SHP77 (cell line): ENCODE results near the gene FOXD2.
"Not testable (repeated sequence)": the region's sequence is repeated elsewhere in the genome, so short reads cannot be mapped to it uniquely, and the experiment has no call there.

Source experiments
- DNase-seq, 2 experiments: peaks; one replicate each; lab custom pipeline; 2025; lab: John Stamatoyannopoulos, UW

FOXD2 gene

DNA sequence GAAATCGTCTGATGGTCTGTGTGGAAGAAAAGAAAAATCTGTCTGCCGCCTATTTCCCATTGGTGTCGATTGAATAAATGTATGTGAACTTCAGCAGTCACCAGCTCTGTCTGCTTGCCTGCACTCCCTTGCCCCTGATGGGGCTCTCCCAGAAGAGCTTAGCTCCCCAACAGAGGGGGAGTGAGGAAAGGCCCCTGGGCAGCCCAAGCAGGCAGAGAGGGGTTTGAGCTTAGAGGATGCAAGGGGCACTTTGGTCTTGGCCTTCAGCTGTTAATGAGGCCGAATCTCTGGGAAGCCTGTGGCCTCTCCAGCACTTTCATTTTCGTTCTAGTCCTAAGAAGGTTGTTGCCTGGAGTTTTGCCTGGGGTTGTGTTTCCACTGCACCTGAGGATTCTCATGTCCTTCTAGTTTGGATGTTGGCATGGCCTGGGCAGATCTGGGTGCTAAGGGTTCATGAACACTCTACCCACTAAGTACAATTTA, 2.8 kb downstream of the FOXD2 start:
- no peak for DNase-seq

DNA sequence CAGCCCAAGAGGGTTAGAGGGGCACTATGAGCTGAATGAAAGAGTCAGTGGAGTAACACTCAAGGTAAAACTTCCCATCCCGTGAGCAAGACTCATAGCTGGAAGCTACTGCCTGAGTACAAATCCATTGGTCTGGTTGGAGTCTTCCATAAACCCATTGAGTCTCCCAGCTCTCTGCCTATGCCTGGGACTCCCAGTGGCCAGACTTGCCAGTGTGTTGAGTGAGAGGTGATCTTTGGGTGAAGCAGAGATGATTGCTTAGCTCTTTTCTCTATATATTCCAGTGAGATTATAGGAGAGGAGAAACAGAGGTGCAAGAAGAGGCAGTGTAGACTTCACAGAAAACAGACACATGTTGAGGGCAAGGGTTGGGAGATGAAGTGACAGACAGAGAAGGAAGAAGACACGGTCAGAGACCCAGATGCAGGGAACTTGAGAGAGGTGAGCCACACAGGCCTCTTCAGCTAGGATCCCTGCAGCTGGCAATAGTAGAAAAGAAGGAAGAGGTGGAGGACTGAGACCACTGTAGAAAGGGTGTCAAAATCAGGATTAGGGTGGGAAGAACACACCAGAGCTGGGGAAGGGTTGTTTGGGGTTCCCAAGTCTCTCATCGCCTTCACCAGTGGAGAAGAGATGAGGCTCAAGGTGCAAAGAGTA, 3.7 kb downstream of the FOXD2 start:
- DNase-seq = no peak

DNA sequence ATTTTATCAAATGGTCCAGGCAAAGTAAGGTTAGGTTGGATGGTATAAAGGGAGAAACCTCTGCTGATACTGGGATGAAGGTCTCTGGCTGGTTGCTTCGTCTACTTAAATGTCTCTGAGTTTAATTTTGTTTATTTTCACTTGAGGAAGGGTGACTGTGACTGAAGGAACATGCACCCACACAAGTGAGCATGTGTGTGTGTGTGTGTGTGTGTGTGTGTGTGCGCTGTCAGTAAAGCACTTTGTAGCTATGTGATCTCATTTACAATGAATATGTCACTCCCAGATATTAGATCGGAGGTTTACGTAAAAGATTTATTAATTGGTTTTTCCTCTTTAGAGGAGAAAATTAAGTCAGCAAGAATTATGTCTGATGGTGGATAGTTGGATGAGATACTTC, 4.4 kb downstream of the FOXD2 start:
- no peak for DNase-seq

DNA sequence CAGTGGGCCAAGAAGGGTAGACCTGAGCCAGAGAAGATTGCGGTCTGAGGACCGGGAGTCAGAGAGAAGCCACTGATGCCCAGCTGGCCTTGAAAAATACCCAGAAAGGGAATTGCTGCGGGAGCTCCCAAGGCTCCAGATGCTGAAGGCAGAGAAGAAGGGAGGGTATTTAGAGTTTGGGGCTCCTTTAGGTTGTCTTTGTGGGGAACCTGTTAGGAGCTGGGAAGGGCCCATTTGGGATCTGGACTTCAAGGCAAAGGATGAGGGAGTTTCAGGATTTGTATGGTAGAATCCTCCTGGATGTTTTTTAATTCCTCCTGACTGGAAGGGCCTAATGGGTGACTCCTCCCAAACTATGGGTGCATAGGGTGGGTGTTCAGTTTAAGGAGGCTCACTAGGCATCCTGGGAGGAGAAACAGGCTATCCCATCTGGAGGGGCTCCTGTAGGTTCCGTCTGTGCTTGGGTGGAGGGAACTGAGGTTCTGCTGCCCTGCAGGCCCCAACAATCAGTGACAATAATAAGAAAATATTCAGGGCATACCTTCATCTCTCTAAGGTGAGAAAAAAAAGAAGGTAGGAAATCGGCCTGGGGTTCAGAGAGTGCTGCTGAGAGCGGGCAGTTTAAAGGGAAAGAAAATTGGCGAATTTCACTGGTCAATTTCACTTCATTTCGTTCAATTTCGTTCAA, 5.1 kb downstream of the FOXD2 start:
- DNase-seq = no peak

DNA sequence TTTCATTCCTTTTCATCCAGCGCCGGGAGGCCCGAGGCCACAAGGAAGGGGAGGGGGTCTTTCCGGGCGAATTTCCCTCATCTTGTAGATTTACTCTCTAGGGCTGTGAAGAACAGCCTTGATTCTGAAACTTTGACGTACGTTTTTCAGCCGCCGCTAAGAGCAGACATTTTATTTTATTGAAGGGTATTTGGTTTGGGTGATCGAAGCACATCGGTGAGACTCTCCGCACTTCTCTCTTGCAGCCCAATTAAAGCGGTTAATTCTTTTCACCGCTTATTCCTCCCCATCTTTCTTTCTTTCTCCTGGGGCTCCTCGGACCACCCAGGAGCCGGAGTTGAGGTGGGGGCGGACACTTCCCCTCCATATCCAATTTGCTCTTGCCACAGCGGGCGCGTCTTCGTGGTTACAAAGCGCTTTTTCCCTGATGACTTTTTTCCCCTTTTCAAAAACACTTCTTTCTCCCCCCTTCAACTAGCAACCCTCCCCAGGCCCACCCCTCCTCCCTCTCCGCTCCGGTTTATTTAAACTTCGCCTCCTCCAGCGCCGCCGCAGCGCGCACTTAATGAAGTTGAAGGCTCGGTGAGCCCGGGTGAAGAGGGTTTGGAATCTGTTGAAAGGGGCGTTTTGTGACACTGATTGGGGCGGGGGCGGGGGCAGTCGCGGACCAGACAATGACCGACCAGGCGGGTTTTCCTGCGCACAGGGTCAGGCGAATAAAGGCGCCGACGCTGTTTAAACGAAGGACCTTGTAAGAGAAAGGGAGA, 5.9 kb downstream of the FOXD2 start:
- DNase-seq = no peak

DNA sequence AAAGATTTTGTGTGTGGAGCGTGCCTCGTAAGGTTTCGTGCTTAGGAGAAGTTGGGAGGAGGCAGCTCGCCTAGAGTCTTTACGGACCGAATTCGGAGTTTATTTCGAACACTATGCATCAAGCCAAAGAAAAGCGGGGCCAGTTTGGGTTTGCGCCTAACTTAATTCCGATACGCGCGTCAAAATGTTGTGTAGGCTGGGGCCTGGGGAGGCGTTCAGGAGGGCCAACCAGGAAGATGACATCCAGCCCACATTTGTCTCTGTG, 6.4 kb downstream of the FOXD2 start:
- DNase-seq = no peak

DNA sequence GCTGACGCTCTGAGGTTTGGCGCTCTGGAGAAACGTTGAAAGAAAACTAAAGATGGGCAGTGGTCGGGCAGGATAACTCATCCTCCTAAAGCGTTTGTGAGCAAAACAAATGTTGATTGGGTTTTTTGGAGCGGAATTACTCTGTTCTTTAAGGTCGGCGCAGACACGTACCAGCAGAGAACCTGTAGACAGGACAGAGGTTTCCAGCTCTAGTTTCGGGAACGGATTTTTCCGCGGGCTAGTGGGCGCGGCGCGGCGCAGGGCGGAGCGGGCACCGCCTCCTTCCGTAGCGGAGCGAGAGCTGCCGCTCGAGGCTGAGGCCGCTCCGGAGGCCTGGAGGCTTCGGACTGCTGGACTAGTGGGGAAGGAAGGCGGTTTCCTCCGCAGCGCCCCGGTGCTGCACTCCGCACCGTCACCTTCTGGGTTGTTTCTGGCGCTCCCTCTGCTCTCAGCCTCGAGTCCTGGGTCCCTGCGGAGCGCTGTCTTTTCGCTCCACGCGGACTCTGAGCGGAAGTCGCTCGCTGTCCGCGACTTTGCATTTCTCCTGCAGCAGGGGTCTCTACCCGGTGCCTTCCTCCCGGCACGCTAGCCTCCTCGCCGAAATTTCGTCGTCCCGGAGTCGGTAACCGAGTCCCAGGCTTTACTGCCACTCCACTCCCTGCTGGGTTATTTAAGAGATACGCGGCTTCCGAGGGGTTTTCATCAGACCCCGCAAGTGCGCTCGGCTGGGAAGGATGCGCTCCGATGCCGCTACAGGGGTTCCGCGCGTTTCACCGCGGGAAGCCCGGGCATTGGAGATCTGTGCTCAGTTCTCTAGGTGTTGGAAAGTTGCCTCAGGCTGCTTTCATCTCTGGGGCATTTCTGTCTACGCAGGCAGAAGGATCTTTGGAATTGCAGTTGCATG, 7.0 kb downstream of the FOXD2 start:
- no peak for DNase-seq

DNA sequence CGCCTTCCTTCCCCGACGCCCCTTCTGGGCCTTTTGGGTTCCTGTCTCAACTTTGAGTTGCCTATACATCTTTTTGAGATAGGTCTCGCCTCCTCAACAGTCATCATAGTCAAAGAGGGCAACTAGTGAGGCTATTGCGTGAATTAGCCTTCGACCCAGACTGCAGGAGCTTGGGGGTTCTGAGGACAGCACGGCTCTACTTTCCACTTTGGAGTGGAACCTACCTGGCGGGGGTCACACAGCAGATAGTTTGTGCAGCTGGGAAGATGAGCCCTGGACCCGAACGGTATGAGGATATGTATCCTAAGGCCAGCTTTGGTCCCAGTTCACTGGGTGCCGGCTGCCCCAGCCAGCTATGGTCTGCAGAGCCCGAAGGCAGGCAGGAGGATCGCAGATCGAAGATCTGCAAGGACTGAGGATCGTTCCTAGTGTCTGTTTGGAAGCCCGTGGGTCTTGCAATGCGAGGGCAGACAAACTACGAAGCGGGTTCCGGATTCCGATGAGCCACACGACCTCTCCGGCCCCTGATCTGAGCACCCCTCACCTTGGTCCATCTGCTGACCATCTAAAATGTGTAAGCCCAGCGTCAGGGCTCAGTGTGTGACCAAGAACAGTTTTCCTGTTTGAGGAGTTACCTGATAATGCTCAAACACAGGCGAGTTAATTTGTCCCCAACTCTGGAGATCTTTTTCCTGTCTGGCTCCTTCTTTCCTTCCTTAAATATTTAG, 8.1 kb downstream of the FOXD2 start:
- DNase-seq = no peak

DNA sequence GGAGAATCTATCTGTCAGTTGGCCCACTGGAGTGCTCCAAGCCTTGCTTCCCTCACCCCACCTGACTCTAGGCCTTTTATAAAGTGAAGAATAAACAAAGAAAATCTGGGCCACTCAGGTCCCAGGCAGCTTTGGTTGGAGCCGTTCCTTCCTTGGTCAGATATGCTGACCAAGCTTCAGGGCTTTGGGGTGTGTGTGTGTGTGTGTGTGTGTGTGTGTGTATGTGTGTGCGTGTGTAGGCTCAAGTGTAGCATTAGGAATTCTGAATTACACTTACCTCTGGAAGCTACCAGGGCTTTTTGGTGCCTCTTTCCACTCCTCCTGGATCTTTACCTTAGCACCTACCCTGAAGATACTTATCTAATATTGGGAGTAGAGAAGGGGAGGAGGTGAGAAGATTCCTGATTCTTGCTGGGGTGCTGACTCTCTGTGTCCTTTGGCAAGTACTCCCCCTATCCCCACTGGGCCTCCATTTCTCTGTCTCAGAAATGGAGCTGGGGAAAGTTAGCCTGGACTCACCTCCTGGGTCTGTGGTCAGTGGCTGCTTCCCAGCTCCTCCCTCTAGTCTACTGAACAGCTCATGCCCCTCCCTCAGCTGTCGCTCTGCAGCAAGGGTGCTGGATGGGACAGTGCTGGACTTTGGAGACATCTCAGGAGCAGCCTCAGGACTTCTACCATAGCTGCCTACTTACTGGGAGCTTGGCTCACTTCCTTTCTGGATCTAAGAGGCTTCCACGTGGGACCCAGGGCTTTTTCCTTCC, 10.8 kb downstream of the FOXD2 start:
- no peak for DNase-seq

DNA sequence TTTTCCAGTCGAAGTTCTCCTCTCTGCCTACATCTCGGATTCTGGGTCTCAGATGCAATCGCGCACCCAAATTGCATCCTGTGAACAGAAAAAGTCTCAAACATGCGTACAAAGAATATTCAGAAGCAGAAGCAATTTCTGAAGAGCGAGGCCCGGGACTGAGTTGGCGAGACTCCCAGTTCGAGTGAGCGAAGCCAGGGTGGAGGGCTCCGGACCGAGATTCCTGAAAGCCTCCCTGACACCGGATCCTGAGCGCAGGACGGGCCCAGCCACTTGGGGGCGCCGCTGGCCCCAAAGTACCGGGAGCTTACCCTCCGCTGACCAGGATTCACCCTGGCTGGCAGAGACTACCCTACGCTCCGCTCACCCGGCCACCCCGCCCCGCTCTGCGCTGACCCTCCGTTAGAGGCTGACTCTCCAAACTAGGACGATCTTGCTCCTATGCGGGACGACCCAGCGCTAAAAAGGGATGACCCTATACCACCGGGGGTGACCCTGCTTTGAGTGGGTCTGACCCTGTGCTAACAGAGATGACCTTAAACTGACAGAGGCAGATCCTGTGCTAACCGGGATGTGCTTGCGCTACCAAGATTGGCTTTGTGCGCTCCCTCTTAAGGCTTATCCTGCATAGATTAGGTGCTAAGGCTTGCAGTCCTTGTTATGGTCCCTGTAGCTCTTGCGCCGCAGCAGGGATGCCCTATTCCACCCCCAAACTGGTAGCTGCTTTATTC, 12.1 kb downstream of the FOXD2 start:
- DNase-seq = no peak

DNA sequence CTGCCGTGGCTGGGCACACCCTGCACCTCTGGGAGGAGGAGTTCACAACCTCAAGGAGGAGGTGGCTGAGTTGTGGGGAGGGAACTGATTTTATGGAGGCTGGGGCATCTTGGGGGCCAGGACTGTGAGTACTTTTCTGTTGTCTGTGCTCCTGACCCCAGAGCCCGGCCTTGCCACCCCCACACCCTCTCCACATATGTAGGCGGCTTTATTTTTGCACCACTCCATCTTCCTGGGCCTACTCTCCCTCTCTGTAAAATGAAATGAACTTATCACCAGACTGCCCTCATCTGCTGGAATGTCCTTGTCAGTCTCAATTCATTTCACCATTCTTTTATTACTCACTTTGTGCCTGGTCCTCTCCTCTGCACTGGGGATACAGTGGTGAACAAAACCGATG, 12.8 kb downstream of the FOXD2 start:
- no peak for DNase-seq

DNA sequence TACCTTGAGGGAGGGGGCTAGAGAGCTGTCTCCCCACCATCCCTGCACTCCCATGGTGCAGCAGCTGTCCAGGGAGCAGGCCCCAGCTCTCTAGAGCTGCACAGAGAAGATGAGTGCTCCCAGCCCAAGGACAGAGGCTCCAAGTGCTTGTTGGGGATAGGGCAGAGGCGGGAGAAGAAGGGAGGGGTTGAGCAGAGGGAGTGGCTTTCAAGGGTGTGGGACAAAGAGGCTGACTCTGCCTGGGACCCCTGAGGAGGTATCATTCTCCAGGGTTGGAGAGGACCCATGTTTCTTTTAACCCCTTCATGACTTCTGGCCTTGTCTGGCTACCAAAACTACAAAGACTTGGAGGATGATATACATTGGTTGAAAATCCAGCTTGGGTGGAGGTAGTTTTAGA, 14.6 kb downstream of the FOXD2 start:
- DNase-seq = no peak

DNA sequence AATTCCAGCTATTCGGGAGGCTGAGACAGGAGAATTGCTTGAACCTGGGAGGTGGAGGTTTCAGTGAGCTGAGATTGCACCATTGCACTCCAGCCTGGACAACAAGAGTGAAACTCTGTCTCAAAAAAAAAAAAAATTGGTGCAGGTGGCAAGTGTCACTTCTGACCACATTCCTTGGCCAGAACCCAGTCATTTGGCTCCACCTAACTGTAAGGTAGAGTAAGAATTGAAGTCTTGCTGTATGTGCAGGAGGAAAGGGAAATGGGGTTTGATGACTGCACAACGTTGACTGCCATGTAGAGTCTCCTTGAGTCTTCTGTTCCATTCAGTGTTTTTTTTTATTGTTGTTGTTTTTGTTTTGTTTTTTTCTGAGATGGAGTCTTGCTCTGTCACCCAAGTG, 16.1 kb downstream of the FOXD2 start:
- not testable (repeated sequence) for DNase-seq

DNA sequence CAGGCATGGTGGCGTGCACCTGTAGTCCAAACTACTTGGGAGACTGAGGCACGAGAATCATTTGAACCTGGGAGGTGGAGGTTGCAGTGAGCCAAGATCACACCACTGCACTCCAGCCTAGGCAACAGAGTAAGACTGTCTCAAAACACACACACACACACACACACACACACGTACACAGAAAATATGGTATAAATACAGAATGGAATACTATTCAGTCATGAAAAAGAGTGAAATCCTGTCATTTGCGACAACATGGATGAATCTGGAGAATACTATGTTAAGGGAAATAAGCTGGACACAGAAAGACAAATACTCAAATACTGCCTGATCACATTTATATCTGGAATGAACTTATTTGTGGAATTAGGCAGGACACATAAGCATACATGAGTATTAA, 18.4 kb downstream of the FOXD2 start:
- DNase-seq = no peak

DNA sequence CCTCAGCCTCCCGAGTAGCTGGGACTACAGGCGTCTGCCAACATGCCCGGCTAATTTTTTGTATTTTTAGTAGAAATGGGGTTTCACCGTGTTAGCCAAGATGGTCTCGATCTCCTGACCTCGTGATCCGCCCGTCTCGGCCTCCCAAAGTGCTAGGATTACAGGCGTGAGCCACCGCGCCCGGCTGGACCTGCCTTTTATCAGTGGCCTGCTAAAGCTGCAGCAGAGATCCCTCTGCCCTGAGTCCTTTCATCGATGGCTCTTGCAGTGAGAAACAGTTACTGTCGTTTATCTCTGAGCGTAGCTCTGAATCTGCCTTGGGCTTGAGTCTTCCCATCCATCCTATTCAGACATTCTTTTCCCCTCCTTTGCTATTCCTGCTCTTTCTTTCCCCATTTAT, 19.7 kb downstream of the FOXD2 start:
- DNase-seq = not testable (repeated sequence)

DNA sequence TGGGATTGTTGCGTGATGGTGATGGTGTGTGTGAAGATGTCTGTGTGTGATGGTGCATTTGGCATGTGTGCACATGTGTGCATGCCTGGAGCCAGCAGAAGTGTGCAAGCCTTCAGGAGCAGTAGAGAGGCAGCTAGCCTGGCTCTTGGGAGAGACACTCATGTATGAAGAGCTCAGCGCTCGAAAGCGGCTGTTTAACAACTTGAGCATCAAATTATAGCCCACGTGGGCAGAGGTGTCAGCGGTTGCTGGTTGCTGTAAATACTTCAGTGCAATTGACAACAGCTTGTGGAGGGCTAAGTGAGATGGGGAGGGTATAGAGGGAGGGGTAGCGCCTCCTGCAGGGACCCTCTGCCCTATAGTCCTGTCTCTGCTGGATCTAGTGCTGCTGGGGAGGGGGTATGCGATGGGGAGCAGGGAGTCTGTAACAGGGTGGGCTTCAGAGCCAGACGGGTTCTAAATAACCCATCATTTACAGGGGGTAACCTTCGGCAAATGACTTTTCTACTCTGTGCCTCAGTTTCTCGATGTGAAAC, 21.5 kb downstream of the FOXD2 start:
- no peak for DNase-seq

DNA sequence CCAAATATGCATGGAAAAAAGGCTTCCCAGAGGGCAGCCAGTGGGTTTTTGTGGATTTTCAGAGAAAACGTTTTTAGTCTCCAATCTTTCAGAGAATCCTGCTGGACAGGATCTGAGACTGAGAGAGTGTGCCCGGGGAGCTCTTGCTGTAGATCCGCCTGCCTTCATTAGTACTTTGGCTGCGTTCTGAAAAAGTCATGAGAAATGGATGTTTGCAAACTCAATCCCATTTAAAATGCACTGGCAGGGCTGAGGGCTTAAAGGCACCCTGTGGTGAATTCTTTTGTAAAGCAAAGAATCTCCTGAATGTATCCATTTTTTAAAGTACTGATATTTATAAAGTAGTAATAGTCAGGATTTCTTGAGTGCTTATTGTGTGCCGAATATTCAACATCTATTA, 22.2 kb downstream of the FOXD2 start:
- DNase-seq = no peak

DNA sequence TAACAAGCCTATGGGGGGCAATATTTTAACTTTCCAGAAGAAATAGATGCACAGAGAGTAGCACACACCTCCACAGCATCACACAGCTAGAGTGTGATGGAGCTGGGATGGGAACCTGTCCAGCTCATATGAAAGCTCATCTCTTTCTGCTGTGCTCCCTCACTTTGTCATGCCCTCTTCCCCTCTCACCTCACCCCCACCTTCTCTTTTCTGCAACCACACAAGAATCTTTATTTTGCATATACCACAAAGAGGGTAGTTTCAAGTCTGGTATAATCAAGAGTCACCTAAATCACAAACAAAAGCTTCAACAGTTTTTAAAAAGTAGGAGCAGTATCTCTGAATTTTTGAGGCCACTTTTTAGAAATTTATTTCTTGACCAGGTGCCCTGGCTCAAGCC, 22.6 kb downstream of the FOXD2 start:
- DNase-seq = no peak

DNA sequence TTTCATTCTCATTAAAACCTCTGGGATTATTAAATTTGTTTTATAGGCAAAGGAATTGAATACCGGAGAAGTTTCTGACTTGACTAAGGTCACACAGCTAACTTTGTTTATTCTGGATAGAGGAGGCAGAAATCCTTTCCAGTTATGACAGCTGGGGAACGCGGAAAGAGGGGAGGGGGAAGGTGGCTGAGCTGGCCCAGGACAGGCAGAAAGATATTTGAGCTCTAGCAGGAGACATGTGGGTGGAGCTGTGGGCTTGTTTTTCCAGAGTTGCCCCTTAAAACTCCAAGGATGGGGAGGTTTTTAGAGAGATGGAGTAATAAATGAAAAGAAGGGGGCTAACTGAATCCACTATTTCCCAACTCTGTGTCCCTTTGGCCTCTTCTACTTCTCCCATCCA, 27.8 kb downstream of the FOXD2 start:
- no peak for DNase-seq
